ENCODE results near the gene USH2A.

DNA sequence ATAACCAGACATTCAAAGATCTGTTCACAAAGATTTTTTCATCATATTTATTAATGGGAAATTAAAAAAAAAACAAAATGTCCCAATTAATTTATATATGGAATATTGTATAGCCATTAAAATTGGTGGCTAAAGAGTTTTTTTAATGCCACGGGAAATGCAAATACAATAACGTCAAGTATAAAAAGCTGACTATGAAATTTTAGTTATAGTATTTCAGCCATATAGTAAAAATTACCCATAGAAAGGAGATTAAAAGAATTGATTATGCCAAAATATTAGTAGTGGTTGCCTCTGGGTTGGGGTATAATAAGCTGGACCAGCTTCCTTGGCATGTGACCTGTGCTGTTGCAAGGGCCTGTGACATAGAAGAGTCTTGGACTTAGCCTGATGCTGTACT lies 777.4 kb downstream of the USH2A start:
- no peak for TF ChIP-seq POLR2AphosphoS5 (IDR thresholded peaks at IDR 0.05)
- no peak for TF ChIP-seq EP300 (IDR thresholded peaks at IDR 0.05)

Data from gastroesophageal sphincter (tissue), 2 donors.